HEK293 (cell line): ENCODE results near the gene CSMD2.

Source experiments
- CTCF ChIA-PET: fragments of 350-600 bp; formaldehyde crosslinking; extraction: SDS; loops from one replicate; lab custom pipeline; 2021; ENCODE audit warnings: antibody characterized with exemption; lab: Yijun Ruan, JAX
- POLR2A ChIA-PET: fragments of 300-600 bp; formaldehyde crosslinking; extraction: SDS; loops from one replicate; lab custom pipeline; 2020; ENCODE audit warnings: antibody characterized with exemption, inconsistent platforms; lab: Yijun Ruan, JAX
- H3K27ac ChIP-seq: fragments of 200-500 bp; sonication (Bioruptor generic); 2 replicates; pipeline ENCODE4 v1.5.1; 2014; ENCODE audit warnings: low read depth, low read length, control low read depth, inconsistent platforms; ENCODE audit errors: extremely low read depth
- H3K36me3 ChIP-seq, 2 experiments: fragments of 200-500 bp in 1 of 2; sonication (Bioruptor generic) in 1 of 2; 1 replicate in 1 of 2; 2 replicates in 1 of 2; pipeline ENCODE4 v1.5.1; 2014 to 2017; ENCODE audit warnings: inconsistent platforms in 2 of 2, low read length in 2 of 2; ENCODE audit not compliant: control insufficient read depth in 2 of 2, insufficient read depth in 1 of 2
- H3K4me1 ChIP-seq: fragments of 200-500 bp; sonication (Bioruptor generic); 2 replicates; pipeline ENCODE4 v1.5.1; 2014; ENCODE audit warnings: mild to moderate bottlenecking, low read length, inconsistent platforms; ENCODE audit not compliant: control insufficient read depth, insufficient read depth
- H3K4me3 ChIP-seq: 2 replicates; pipeline ENCODE4 v1.5.1; 2011; ENCODE audit warnings: low read depth, mild to moderate bottlenecking, control low read depth, low read length, moderate library complexity
- H3K9me3 ChIP-seq: fragments of 200-500 bp; sonication (Bioruptor generic); 2 replicates; pipeline ENCODE4 v1.5.1; 2014; ENCODE audit warnings: low read depth, low read length, inconsistent platforms; ENCODE audit not compliant: control insufficient read depth, insufficient read depth
- FEZF1 ChIP-seq: fragments of 450-650 bp; formaldehyde crosslinking; IDR thresholded peaks from 2 replicates; pipeline ENCODE4 v1.5.1; 2016; ENCODE audit warnings: missing biosample characterization, missing genetic modification characterization
- GLI4 ChIP-seq: fragments of 450-650 bp; formaldehyde crosslinking; IDR thresholded peaks from 2 replicates; pipeline ENCODE4 v1.5.1; 2016; ENCODE audit warnings: missing biosample characterization, missing genetic modification characterization
- HOXA7 ChIP-seq: sonication (generic); formaldehyde crosslinking; IDR thresholded peaks from 2 replicates; pipeline ENCODE4 v1.8.1; 2022; ENCODE audit warnings: missing genetic modification reagents, borderline replicate concordance
- OVOL3 ChIP-seq: fragments of 450-650 bp; formaldehyde crosslinking; IDR thresholded peaks from 2 replicates; pipeline ENCODE4 v1.5.1; 2016; ENCODE audit warnings: missing biosample characterization, missing genetic modification characterization
- SCRT2 ChIP-seq: fragments of 450-650 bp; formaldehyde crosslinking; IDR thresholded peaks from 2 replicates; pipeline ENCODE4 v1.5.1; 2016; ENCODE audit warnings: missing biosample characterization, missing genetic modification characterization
- SP3 ChIP-seq: fragments of 450-650 bp; formaldehyde crosslinking; IDR thresholded peaks from 2 replicates; pipeline ENCODE4 v1.5.1; 2016; ENCODE audit warnings: missing biosample characterization, missing genetic modification characterization
- ZBTB1 ChIP-seq: fragments of 450-650 bp; formaldehyde crosslinking; IDR thresholded peaks from 2 replicates; pipeline ENCODE4 v1.5.1; 2016; ENCODE audit warnings: missing biosample characterization, missing genetic modification characterization
- ZBTB48 ChIP-seq: fragments of 450-650 bp; formaldehyde crosslinking; IDR thresholded peaks from 2 replicates; pipeline ENCODE4 v1.5.1; 2016; ENCODE audit warnings: missing biosample characterization, missing genetic modification characterization
- ZEB2 ChIP-seq: fragments of 450-650 bp; formaldehyde crosslinking; IDR thresholded peaks from 2 replicates; pipeline ENCODE4 v1.5.1; 2016; ENCODE audit warnings: missing biosample characterization, missing genetic modification characterization
- ZIC2 ChIP-seq: fragments of 450-650 bp; formaldehyde crosslinking; IDR thresholded peaks from 2 replicates; pipeline ENCODE4 v1.5.1; 2016; ENCODE audit warnings: missing biosample characterization, missing genetic modification characterization
- ZNF169 ChIP-seq: fragments of 450-650 bp; formaldehyde crosslinking; IDR thresholded peaks from 2 replicates; pipeline ENCODE4 v1.5.1; 2016; ENCODE audit warnings: missing biosample characterization, missing genetic modification characterization
- ZNF184 ChIP-seq: fragments of 450-650 bp; IDR thresholded peaks from 2 replicates; pipeline ENCODE4 v1.5.1; 2018; ENCODE audit warnings: missing biosample characterization, mild to moderate bottlenecking, missing genetic modification characterization
- ZNF302 ChIP-seq: fragments of 450-650 bp; formaldehyde crosslinking; IDR thresholded peaks from 2 replicates; pipeline ENCODE4 v1.5.1; 2016; ENCODE audit warnings: missing biosample characterization, missing genetic modification characterization, low read depth
- ZNF335 ChIP-seq: fragments of 450-650 bp; formaldehyde crosslinking; conservative IDR thresholded peaks from 2 replicates; pipeline ENCODE4 v1.5.1; 2016; ENCODE audit warnings: missing biosample characterization, missing genetic modification characterization
- ZNF366 ChIP-seq: fragments of 450-650 bp; formaldehyde crosslinking; conservative IDR thresholded peaks from 2 replicates; pipeline ENCODE4 v1.5.1; 2016; ENCODE audit warnings: missing biosample characterization, missing genetic modification characterization
- ZNF416 ChIP-seq: fragments of 450-650 bp; formaldehyde crosslinking; IDR thresholded peaks from 2 replicates; pipeline ENCODE4 v1.5.1; 2016; ENCODE audit warnings: missing biosample characterization, missing genetic modification characterization
- ZNF544 ChIP-seq: fragments of 450-650 bp; formaldehyde crosslinking; IDR thresholded peaks from 2 replicates; pipeline ENCODE4 v1.5.0; 2017; ENCODE audit warnings: missing biosample characterization, missing genetic modification characterization
- ZNF600 ChIP-seq: fragments of 450-650 bp; formaldehyde crosslinking; IDR thresholded peaks from 2 replicates; pipeline ENCODE4 v1.5.1; 2016; ENCODE audit warnings: missing biosample characterization, missing genetic modification characterization
- ZNF621 ChIP-seq: fragments of 450-650 bp; formaldehyde crosslinking; IDR thresholded peaks from 2 replicates; pipeline ENCODE4 v1.5.1; 2017; ENCODE audit warnings: missing biosample characterization, missing genetic modification characterization
- ZNF658 ChIP-seq: fragments of 450-650 bp; formaldehyde crosslinking; IDR thresholded peaks from 2 replicates; pipeline ENCODE4; 2016; ENCODE audit warnings: missing biosample characterization, missing genetic modification characterization
- ZNF660 ChIP-seq: fragments of 450-650 bp; IDR thresholded peaks from 2 replicates; pipeline ENCODE4 v1.5.1; 2018; ENCODE audit warnings: missing biosample characterization, mild to moderate bottlenecking, missing genetic modification characterization
- ZNF707 ChIP-seq: fragments of 450-650 bp; formaldehyde crosslinking; IDR thresholded peaks from 2 replicates; pipeline ENCODE4 v1.5.1; 2016; ENCODE audit warnings: missing biosample characterization, missing genetic modification characterization
- TF ChIP-seq, protein P1 (sequence below): fragments of 450-650 bp; formaldehyde crosslinking; IDR thresholded peaks from 2 replicates; pipeline ENCODE4 v1.5.1; 2017; ENCODE audit warnings: missing biosample characterization, missing genetic modification characterization
- TF ChIP-seq, protein P2 (sequence below): fragments of 450-650 bp; formaldehyde crosslinking; IDR thresholded peaks from 2 replicates; pipeline ENCODE4 v1.5.1; 2016; ENCODE audit warnings: missing biosample characterization, missing genetic modification characterization
- TF ChIP-seq, protein P3 (sequence below): fragments of 450-650 bp; IDR thresholded peaks from 2 replicates; pipeline ENCODE4 v1.5.1; 2018; ENCODE audit warnings: missing biosample characterization, missing genetic modification characterization
- TF ChIP-seq, protein P4 (sequence below): fragments of 450-650 bp; formaldehyde crosslinking; IDR thresholded peaks from 2 replicates; pipeline ENCODE4 v1.5.0; 2017; ENCODE audit warnings: missing biosample characterization, missing genetic modification characterization, borderline replicate concordance
- TF ChIP-seq, protein P5 (sequence below): fragments of 450-650 bp; formaldehyde crosslinking; IDR thresholded peaks from 2 replicates; pipeline ENCODE4; 2016; ENCODE audit warnings: missing biosample characterization, missing genetic modification characterization

CSMD2 gene

DNA sequence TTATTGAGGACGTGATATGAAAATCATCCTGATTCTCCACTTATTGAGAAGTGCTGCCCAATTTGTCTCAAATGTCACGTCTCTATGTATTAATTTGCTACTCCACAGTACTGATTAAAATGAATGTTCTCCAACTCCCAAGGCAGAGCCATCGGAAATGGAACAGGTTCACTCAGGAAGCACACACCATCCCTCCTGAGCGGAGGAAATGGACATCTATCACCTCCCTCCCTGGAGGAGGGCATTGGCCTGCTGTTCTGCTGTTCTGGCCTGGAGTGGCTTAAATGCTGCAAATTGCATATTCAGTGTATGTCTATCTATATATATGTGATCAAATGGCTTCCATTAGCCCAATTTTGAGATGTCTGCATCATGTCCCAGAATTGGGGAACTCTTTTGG, 140.5 kb downstream of the CSMD2 start (continued):
- TF ChIP-seq, protein P1, sequence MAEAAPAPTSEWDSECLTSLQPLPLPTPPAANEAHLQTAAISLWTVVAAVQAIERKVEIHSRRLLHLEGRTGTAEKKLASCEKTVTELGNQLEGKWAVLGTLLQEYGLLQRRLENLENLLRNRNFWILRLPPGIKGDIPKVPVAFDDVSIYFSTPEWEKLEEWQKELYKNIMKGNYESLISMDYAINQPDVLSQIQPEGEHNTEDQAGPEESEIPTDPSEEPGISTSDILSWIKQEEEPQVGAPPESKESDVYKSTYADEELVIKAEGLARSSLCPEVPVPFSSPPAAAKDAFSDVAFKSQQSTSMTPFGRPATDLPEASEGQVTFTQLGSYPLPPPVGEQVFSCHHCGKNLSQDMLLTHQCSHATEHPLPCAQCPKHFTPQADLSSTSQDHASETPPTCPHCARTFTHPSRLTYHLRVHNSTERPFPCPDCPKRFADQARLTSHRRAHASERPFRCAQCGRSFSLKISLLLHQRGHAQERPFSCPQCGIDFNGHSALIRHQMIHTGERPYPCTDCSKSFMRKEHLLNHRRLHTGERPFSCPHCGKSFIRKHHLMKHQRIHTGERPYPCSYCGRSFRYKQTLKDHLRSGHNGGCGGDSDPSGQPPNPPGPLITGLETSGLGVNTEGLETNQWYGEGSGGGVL (tag by site-specific recombination), result no peak
- TF ChIP-seq SP3 (no peak), ZNF658 (tag by site-specific recombination) (no peak), ZNF184 (no peak), ZNF302 (tag by site-specific recombination) (no peak), ZNF366 (no peak), ZNF169 (tag by site-specific recombination) (no peak)
- TF ChIP-seq, protein P2, sequence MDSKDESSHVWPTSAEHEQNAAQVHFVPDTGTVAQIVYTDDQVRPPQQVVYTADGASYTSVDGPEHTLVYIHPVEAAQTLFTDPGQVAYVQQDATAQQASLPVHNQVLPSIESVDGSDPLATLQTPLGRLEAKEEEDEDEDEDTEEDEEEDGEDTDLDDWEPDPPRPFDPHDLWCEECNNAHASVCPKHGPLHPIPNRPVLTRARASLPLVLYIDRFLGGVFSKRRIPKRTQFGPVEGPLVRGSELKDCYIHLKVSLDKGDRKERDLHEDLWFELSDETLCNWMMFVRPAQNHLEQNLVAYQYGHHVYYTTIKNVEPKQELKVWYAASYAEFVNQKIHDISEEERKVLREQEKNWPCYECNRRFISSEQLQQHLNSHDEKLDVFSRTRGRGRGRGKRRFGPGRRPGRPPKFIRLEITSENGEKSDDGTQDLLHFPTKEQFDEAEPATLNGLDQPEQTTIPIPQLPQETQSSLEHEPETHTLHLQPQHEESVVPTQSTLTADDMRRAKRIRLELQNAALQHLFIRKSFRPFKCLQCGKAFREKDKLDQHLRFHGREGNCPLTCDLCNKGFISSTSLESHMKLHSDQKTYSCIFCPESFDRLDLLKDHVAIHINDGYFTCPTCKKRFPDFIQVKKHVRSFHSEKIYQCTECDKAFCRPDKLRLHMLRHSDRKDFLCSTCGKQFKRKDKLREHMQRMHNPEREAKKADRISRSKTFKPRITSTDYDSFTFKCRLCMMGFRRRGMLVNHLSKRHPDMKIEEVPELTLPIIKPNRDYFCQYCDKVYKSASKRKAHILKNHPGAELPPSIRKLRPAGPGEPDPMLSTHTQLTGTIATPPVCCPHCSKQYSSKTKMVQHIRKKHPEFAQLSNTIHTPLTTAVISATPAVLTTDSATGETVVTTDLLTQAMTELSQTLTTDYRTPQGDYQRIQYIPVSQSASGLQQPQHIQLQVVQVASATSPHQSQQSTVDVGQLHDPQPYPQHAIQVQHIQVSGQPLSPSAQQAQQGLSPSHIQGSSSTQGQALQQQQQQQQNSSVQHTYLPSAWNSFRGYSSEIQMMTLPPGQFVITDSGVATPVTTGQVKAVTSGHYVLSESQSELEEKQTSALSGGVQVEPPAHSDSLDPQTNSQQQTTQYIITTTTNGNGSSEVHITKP (tag by site-specific recombination), result no peak
- TF ChIP-seq, protein P3, sequence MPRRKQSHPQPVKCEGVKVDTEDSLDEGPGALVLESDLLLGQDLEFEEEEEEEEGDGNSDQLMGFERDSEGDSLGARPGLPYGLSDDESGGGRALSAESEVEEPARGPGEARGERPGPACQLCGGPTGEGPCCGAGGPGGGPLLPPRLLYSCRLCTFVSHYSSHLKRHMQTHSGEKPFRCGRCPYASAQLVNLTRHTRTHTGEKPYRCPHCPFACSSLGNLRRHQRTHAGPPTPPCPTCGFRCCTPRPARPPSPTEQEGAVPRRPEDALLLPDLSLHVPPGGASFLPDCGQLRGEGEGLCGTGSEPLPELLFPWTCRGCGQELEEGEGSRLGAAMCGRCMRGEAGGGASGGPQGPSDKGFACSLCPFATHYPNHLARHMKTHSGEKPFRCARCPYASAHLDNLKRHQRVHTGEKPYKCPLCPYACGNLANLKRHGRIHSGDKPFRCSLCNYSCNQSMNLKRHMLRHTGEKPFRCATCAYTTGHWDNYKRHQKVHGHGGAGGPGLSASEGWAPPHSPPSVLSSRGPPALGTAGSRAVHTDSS, result no peak

DNA sequence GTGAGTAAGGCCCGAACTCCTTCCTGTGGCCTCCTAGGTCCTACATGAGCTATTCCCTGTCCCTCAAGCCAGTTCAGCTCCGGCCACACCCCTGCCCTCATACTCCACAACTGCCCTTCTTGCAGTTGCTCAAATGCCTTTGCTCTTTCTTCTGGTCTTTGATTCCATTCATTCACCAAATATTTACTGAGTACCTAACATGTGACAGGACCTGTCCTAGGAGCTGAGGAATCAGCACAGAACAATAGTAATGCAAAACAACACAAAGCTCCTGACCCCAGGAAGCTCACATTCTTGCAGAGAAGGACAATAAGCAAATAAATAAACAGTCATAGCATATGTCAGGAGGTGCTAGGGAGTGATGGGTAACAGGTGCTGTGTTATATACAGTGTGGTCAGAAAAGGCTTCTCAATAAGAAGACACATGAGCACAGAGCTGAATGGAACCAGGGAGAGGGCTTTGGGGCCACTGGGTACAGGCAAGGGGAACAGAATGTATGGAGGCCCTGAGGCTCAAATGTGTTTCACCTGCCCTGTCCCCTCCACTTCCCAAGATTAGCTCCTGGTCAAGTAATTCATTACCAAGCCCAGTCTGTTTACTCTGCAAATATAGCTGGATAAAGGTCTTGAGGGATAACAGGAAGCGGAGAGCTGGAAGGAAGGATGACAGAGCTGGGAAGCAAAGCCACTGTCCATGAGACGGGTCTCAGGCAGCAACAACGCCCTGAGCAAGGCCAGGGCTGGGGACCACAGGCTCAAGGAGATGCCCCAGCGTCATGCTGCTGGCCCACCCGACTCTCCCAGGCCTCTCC, 145.1 kb downstream of the CSMD2 start:
- H3K4me3 ChIP-seq, result no peak overlapping the region
- H3K9me3 ChIP-seq, result no peaks in the 10 kb centered on the region
- ChIA-PET CTCF (no interaction called here), POLR2A (no interaction called here)
- H3K27ac ChIP-seq, result no peak overlapping the region
- H3K4me1 ChIP-seq, result no peaks in the 10 kb centered on the region
- no peaks in the 10 kb centered on the region for H3K36me3 ChIP-seq
- TF ChIP-seq SCRT2 (tag by site-specific recombination) (no peak), ZNF660 (tag by site-specific recombination) (no peak), ZNF544 (tag by site-specific recombination) (no peak), ZBTB1 (tag by site-specific recombination) (no peak), ZNF707 (tag by site-specific recombination) (no peak), ZNF621 (tag by site-specific recombination) (no peak), ZNF600 (no peak), FEZF1 (no peak), ZBTB48 (tag by site-specific recombination) (no peak), ZEB2 (tag by site-specific recombination) (no peak), HOXA7 (CRISPR knock-in tag) (no peak), ZIC2 (tag by site-specific recombination) (no peak), ZNF169 (tag by site-specific recombination) (no peak), OVOL3 (no peak), ZNF416 (tag by site-specific recombination) (no peak), GLI4 (tag by site-specific recombination) (no peak), ZNF335 (tag by site-specific recombination) (no peak)
- TF ChIP-seq, protein P4, sequence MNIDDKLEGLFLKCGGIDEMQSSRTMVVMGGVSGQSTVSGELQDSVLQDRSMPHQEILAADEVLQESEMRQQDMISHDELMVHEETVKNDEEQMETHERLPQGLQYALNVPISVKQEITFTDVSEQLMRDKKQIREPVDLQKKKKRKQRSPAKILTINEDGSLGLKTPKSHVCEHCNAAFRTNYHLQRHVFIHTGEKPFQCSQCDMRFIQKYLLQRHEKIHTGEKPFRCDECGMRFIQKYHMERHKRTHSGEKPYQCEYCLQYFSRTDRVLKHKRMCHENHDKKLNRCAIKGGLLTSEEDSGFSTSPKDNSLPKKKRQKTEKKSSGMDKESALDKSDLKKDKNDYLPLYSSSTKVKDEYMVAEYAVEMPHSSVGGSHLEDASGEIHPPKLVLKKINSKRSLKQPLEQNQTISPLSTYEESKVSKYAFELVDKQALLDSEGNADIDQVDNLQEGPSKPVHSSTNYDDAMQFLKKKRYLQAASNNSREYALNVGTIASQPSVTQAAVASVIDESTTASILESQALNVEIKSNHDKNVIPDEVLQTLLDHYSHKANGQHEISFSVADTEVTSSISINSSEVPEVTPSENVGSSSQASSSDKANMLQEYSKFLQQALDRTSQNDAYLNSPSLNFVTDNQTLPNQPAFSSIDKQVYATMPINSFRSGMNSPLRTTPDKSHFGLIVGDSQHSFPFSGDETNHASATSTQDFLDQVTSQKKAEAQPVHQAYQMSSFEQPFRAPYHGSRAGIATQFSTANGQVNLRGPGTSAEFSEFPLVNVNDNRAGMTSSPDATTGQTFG, result no peak
- TF ChIP-seq, protein P5, sequence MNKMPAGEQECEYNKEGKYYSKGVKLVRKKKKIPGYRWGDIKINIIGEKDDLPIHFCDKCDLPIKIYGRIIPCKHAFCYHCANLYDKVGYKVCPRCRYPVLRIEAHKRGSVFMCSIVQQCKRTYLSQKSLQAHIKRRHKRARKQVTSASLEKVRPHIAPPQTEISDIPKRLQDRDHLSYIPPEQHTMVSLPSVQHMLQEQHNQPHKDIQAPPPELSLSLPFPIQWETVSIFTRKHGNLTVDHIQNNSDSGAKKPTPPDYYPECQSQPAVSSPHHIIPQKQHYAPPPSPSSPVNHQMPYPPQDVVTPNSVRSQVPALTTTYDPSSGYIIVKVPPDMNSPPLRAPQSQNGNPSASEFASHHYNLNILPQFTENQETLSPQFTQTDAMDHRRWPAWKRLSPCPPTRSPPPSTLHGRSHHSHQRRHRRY (tag by site-specific recombination), result no peak
